ENCODE data around the gene ZNF428. TPM values are rescaled to one million over a fixed set of nuclear protein-coding genes. Genes with fewer than 3 reads are reported as not detected.

Gene ZNF428
- total RNA-seq, 4 donors from 2014 or later, result 3.0 to 17.1 (median 15.1) TPM

- peak overlapping the region; percentile 81 to 94 (median 92) for H3K27ac ChIP-seq
- WGBS, 2 donors (ENCODE audit: low coverage in 1 of 2), result 0 to 28% methylated on average over 3 to 12 of the region's 12 CpGs
- H3K36me3 ChIP-seq, result no peaks in the 10 kb centered on the region
- in situ Hi-C loops (cut with MboI; ENCODE audit: low pct_ligation_motif_present in 1 of 4, low pct_unique_long_range_greater_than_20kb in 1 of 4, low sequenced_read_pairs in 3 of 4) (no loop called here), intact Hi-C loops (cut with DNase I; ENCODE audit: low total_unique reads) (no loop called here)
- H3K9me3 ChIP-seq, result no peaks in the 10 kb centered on the region
- H3K4me3 ChIP-seq, result peak overlapping the region; percentile 72 to 99 (median 88)
- no peak for DNase-seq
- no peaks in the 10 kb centered on the region for H3K27me3 ChIP-seq
- TF ChIP-seq POLR2AphosphoS5 (IDR thresholded peaks at IDR 0.05) (no peak), POLR2A (IDR thresholded peaks at IDR 0.05) (no peak), CTCF (IDR thresholded peaks at IDR 0.05) (no peak), EP300 (IDR thresholded peaks at IDR 0.05; ENCODE audit: low read depth) (no peak)
- peaks cover 5 to 22% (median 12%) of the 10 kb centered on the region in 4 donors for H3K4me1 ChIP-seq
These were observed 44.8 kb downstream of the ZNF428 start for GRCh38 chr19:43574424-43575155.

- in situ Hi-C loops (cut with MboI; ENCODE audit: low pct_ligation_motif_present in 1 of 4, low pct_unique_long_range_greater_than_20kb in 1 of 4, low sequenced_read_pairs in 3 of 4), result no loop called here
- no peak for TF ChIP-seq CTCF (IDR thresholded peaks at IDR 0.05)
- no peak for TF ChIP-seq EP300 (IDR thresholded peaks at IDR 0.05; ENCODE audit: low read depth)
- H3K27me3 ChIP-seq, result no peaks in the 10 kb centered on the region
- WGBS, 2 donors (ENCODE audit: low coverage in 1 of 2), result 54 to 69% methylated on average over 3 of the region's 3 CpGs
- H3K27ac ChIP-seq, result peak overlapping the region in 2 of 4 donors; percentile 37 to 45
- no peaks in the 10 kb centered on the region for H3K9me3 ChIP-seq
- DNase-seq, result no peak
- H3K4me3 ChIP-seq, result no peak overlapping the region
- H3K4me1 ChIP-seq, result peaks cover 5 to 21% (median 12%) of the 10 kb centered on the region in 4 donors
- no peaks in the 10 kb centered on the region for H3K36me3 ChIP-seq
- intact Hi-C loops (cut with DNase I; ENCODE audit: low total_unique reads), result loop anchor here (2.0 kb wide), 1 partner anchor 31 kb away; no protein-coding TSS in a partner anchor
These were observed 47.2 kb downstream of the ZNF428 start for GRCh38 chr19:43572171-43572588.

- H3K27ac ChIP-seq, result no peak overlapping the region
- intact Hi-C loops (cut with DNase I; ENCODE audit: low total_unique reads), result no loop called here
- DNase-seq, result no peak
- no peaks in the 10 kb centered on the region for H3K9me3 ChIP-seq
- peaks cover 5 to 13% (median 9%) of the 10 kb centered on the region in 4 donors for H3K4me1 ChIP-seq
- H3K4me3 ChIP-seq, result no peak overlapping the region
- H3K27me3 ChIP-seq, result no peaks in the 10 kb centered on the region
- no peaks in the 10 kb centered on the region for H3K36me3 ChIP-seq
- in situ Hi-C loops (cut with MboI; ENCODE audit: low pct_ligation_motif_present in 1 of 4, low pct_unique_long_range_greater_than_20kb in 1 of 4, low sequenced_read_pairs in 3 of 4), result no loop called here
- TF ChIP-seq POLR2AphosphoS5 (IDR thresholded peaks at IDR 0.05) (no peak), POLR2A (IDR thresholded peaks at IDR 0.05) (no peak), CTCF (IDR thresholded peaks at IDR 0.05) (no peak), EP300 (IDR thresholded peaks at IDR 0.05; ENCODE audit: low read depth) (no peak)
- 65% methylated on average over 5 of the region's 5 CpGs; no CpG with 5 or more reads in 1 of the 2 donors for WGBS, 2 donors (ENCODE audit: low coverage in 1 of 2)
These were observed 49.1 kb downstream of the ZNF428 start for GRCh38 chr19:43570174-43570791.

- in situ Hi-C loops (cut with MboI; ENCODE audit: low pct_ligation_motif_present in 1 of 4, low pct_unique_long_range_greater_than_20kb in 1 of 4, low sequenced_read_pairs in 3 of 4), result no loop called here
- DNase-seq, result no peak
- H3K4me3 ChIP-seq, result no peak overlapping the region
- 68 to 73% methylated on average over 4 to 5 of the region's 5 CpGs for WGBS, 2 donors (ENCODE audit: low coverage in 1 of 2)
- TF ChIP-seq POLR2AphosphoS5 (IDR thresholded peaks at IDR 0.05), result no peak
- TF ChIP-seq CTCF (IDR thresholded peaks at IDR 0.05), result no peak
- TF ChIP-seq POLR2A (IDR thresholded peaks at IDR 0.05), result no peak
- TF ChIP-seq EP300 (IDR thresholded peaks at IDR 0.05; ENCODE audit: low read depth), result no peak
- H3K36me3 ChIP-seq, result no peaks in the 10 kb centered on the region
- H3K9me3 ChIP-seq, result no peaks in the 10 kb centered on the region
- H3K27me3 ChIP-seq, result no peaks in the 10 kb centered on the region
- H3K4me1 ChIP-seq, result peaks cover 4 to 9% (median 5%) of the 10 kb centered on the region in 4 donors
- no peak overlapping the region for H3K27ac ChIP-seq
- intact Hi-C loops (cut with DNase I; ENCODE audit: low total_unique reads), result loop anchor here (10.0 kb wide), 1 partner anchor 85 kb away; no protein-coding TSS in a partner anchor
These were observed 49.8 kb downstream of the ZNF428 start for GRCh38 chr19:43569657-43570056.

All from transverse colon (tissue), 4 donors.